Measurements from ENCODE around the gene COL9A3. TPM values are rescaled to one million over a fixed set of nuclear protein-coding genes. Genes with fewer than 3 reads are reported as not detected.

COL9A3 gene
- polyA plus RNA-seq, 2 of the 4 experiments (the other 2 are of a cell fraction): 0.41 to 0.49 TPM

GRCh38 chr20:62888910-62889309 lies 72.1 kb downstream of the COL9A3 start:
- no peak for ATAC-seq
- 92% methylated on average over 17 of the region's 17 CpGs for WGBS (ENCODE audit: missing lambda C conversion rate)

DNA sequence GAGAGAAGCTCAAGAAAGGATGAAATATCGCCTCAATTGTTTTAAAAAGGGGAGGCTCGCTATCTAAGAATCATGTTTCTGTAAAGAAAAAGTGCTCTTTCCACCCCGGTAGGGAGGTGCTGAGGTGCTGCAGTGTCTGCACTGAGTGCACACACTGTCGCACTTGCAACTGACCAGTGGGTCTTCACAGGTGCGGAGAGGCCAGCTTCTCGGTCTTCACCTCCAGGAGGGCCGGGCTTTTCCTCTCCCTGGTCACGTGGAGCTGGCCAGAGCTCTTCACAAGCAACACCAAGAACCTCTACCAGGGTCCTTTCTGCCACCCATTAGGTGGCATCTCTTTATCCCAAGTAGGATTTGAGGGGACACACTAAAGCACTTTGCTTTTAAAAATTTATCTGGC lies 72.6 kb downstream of the COL9A3 start:
- WGBS (ENCODE audit: missing lambda C conversion rate): 87% methylated on average over 8 of the region's 8 CpGs
- H3K4me1 ChIP-seq: no peaks in the 10 kb centered on the region
- CTCF ChIA-PET: interaction anchor here (0.7 to 12.2 kb wide), 9 partner anchors 11 to 120 kb away, joined by 3 to 123 read pairs (median 5); no protein-coding TSS in a partner anchor
- POLR2A ChIA-PET: no interaction called here
- H3K27ac ChIP-seq: no peak overlapping the region
- H3K9me3 ChIP-seq: no peaks in the 10 kb centered on the region
- TF ChIP-seq KDM5A (IDR thresholded peaks at IDR 0.05) (no peak), PBX3 (IDR thresholded peaks at IDR 0.05) (no peak)
- no peak overlapping the region for H3K4me3 ChIP-seq
- no peak overlapping the region for H3K4me2 ChIP-seq
- FAIRE-seq: no peak
- DNase-seq (ENCODE audit: low read depth in 1 of 2, low spot score in 1 of 2): no peak
- no peak for ATAC-seq

More at GRCh38 chr20:62888910-62889309, 72.1 kb downstream of the COL9A3 start:
- no peaks in the 10 kb centered on the region for H3K9me3 ChIP-seq
- ChIA-PET CTCF (interaction anchor here (0.7 to 12.2 kb wide), 9 partner anchors 12 to 221 kb away, joined by 3 to 123 read pairs (median 5); no protein-coding TSS in a partner anchor), POLR2A (no interaction called here)
- no peaks in the 10 kb centered on the region for H3K4me1 ChIP-seq
- no peak for TF ChIP-seq ZSCAN20 (CRISPR knock-in tag; IDR thresholded peaks at IDR 0.05)
- no peak for DNase-seq (ENCODE audit: low read depth in 1 of 2, low spot score in 1 of 2)
- no peak overlapping the region for H3K4me2 ChIP-seq
- H3K27ac ChIP-seq: no peak overlapping the region
- no peak for FAIRE-seq
- H3K4me3 ChIP-seq: no peak overlapping the region

- H3K4me2 ChIP-seq: no peak overlapping the region
- DNase-seq (ENCODE audit: low read depth in 1 of 2, low spot score in 1 of 2) (no peak), ATAC-seq (no peak), FAIRE-seq (no peak)
- H3K4me1 ChIP-seq: no peaks in the 10 kb centered on the region
- H3K9me3 ChIP-seq: no peaks in the 10 kb centered on the region
- no peak overlapping the region for H3K27ac ChIP-seq
- POLR2A ChIA-PET: no interaction called here
- TF ChIP-seq EHMT2 (IDR thresholded peaks at IDR 0.05; ENCODE audit: low read depth): no peak
- no peak for TF ChIP-seq ZNF302 (CRISPR knock-in tag; IDR thresholded peaks at IDR 0.05)
- no peak for TF ChIP-seq CBX2 (IDR thresholded peaks at IDR 0.05; ENCODE audit: borderline replicate concordance, low read depth)
- TF ChIP-seq RCOR1 (IDR thresholded peaks at IDR 0.05; ENCODE audit: low read depth, low read length): no peak
- no peak for TF ChIP-seq EP300 (IDR thresholded peaks at IDR 0.05)
- no peak for TF ChIP-seq SMC3 (IDR thresholded peaks at IDR 0.05)
- no peak for TF ChIP-seq MAZ (IDR thresholded peaks at IDR 0.05; ENCODE audit: borderline replicate concordance, low read depth, low read length)
- no peak for TF ChIP-seq FOSB (CRISPR knock-in tag; IDR thresholded peaks at IDR 0.05)
- TF ChIP-seq NR3C1 (IDR thresholded peaks at IDR 0.05): no peak
- no peak for TF ChIP-seq CHD2 (IDR thresholded peaks at IDR 0.05; ENCODE audit: low read length, partially characterized antibody)
- TF ChIP-seq MYC (IDR thresholded peaks at IDR 0.05; ENCODE audit: borderline replicate concordance, low read length): no peak
- 92% methylated on average over 8 of the region's 9 CpGs for WGBS (ENCODE audit: missing lambda C conversion rate)
- CTCF ChIA-PET: interaction anchor here (1.0 to 12.2 kb wide), 9 partner anchors 11 to 119 kb away, joined by 3 to 123 read pairs (median 4); no protein-coding TSS in a partner anchor
- no peak overlapping the region for H3K4me3 ChIP-seq
Measured at GRCh38 chr20:62889871-62890270, 73.0 kb downstream of the COL9A3 start.

DNA sequence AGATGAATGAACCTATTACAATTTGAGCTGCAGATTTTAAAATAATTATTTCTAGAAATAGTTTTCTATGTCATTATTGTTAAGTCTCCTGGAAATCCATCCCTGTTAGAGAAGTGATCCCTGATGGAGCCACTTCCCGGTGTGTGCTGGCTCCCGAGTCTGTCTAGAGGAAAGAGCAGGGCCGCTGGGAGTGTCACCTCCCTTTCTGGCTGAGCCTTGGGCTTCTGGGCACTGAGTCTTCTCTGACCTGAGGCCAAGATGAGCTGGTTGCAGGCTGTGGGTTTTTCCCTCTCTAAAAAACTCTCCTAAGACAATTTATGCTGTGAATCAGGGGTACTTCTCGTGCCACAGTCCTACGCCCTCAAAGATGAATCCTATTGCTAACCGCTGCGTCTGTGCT lies 73.6 kb downstream of the COL9A3 start:
- Histone ChIP-seq H3K9me3 (no peaks in the 10 kb centered on the region), H3K4me3 (no peak overlapping the region), H3K4me2 (no peak overlapping the region), H3K4me1 (no peaks in the 10 kb centered on the region), H3K27ac (no peak overlapping the region)
- DNase-seq (ENCODE audit: low read depth in 1 of 2, low spot score in 1 of 2): no peak
- CTCF ChIA-PET: interaction anchor here (1.2 to 12.2 kb wide), 8 partner anchors 10 to 119 kb away, joined by 3 to 123 read pairs (median 4); no protein-coding TSS in a partner anchor
- 86% methylated on average over 7 of the region's 7 CpGs for WGBS (ENCODE audit: missing lambda C conversion rate)
- no peak for ATAC-seq
- no peak for FAIRE-seq
- POLR2A ChIA-PET: no interaction called here
- TF ChIP-seq JUN (IDR thresholded peaks at IDR 0.05) (no peak), NPAS2 (CRISPR knock-in tag; IDR thresholded peaks at IDR 0.05; ENCODE audit: borderline replicate concordance) (no peak), EP300 (IDR thresholded peaks at IDR 0.05) (no peak), CTCF (IDR thresholded peaks at IDR 0.05) (no peak), ZFP36 (IDR thresholded peaks at IDR 0.05; ENCODE audit: borderline replicate concordance, partially characterized antibody) (no peak), HDAC2 (IDR thresholded peaks at IDR 0.05) (no peak), CHD4 (IDR thresholded peaks at IDR 0.05; ENCODE audit: borderline replicate concordance) (no peak), NR3C1 (IDR thresholded peaks at IDR 0.05) (no peak)
- TF ChIP-seq, protein P1, sequence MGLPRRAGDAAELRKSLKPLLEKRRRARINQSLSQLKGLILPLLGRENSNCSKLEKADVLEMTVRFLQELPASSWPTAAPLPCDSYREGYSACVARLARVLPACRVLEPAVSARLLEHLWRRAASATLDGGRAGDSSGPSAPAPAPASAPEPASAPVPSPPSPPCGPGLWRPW (IDR thresholded peaks at IDR 0.05): no peak

Measured in A549 (cell line).